ENCODE results near the gene SNX33. TPM values are rescaled to one million over a fixed set of nuclear protein-coding genes. Genes with fewer than 3 reads are reported as not detected.

SNX33 gene
- total and polyA plus RNA-seq, 2 donors (not counting 1 experiment from before 2014, with no cell fraction given): 0.22 to 0.59 TPM

DNA sequence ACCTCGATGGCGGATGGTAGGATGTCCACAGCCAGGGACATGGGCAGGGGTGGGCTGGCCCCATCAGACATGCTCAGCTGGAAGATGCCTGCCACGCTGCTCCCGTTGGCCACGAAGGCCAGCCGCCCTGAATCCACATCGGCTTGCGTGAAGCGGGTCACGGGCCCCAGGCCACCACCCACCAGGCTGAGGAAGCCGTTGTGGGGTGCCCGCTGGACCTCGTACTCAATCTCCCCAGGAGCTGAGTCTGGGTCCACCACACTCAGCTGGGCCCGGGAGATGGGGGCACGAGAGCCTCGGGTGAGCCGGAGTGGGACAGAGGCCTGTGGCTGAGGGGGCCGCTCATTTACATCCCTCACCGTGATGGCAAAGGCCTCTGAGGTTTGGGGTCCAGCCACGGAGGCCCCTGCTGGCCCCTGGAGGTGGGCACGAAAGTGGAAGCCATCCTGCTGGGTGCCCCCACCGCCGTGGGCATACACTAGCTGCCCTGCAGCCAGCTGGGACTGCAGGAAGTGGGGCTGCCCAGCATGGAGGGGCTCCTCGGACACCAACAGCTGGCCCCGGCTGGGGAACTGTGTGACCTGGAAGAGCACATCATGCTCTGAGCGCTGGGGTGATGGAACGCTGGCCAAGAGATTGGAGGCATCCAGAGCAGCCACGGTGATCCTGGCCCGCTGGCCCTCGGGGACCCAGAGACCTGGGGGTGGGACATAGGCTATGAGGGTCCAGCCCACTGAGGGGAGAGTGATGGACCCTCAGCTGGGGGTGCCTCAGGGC is 29.2 kb downstream of the SNX33 start:
- Histone ChIP-seq H2AFZ (ENCODE audit: insufficient read depth, low read depth, low read length, poor library complexity, severe bottlenecking) (no peak overlapping the region), H4K20me1 (ENCODE audit: control insufficient read depth, insufficient read depth, low read length, poor library complexity, severe bottlenecking) (no peaks in the 10 kb centered on the region), H3K9me3 (ENCODE audit: control extremely low read depth in 1 of 3, control insufficient read depth in 2 of 3, insufficient read depth in 1 of 3, low read length in 2 of 3) (no peaks in the 10 kb centered on the region), H3K27ac (ENCODE audit: low read length in 2 of 2) (no peak overlapping the region), H3K4me1 (ENCODE audit: control insufficient read depth in 2 of 2, insufficient read depth in 2 of 2, low read length in 2 of 2) (no peaks in the 10 kb centered on the region), H3K27me3 (replicated peaks in 1 of 4; ENCODE audit: control extremely low read depth in 1 of 4, control insufficient read depth in 3 of 4, insufficient read depth in 4 of 4, low read length in 3 of 4) (no peaks in the 10 kb centered on the region), H3K36me3 (replicated peaks in 1 of 2; ENCODE audit: control extremely low read depth in 1 of 2, control insufficient read depth in 1 of 2, extremely low read depth in 1 of 2, insufficient read depth in 2 of 2, low read length in 1 of 2) (no peaks in the 10 kb centered on the region), H3K9ac (ENCODE audit: low read length) (no peak overlapping the region), H3K4me2 (replicated peaks; ENCODE audit: low read depth, low read length, poor library complexity, severe bottlenecking) (no peak overlapping the region), H3K4me3 (ENCODE audit: control extremely low read depth in 1 of 5, extremely low read depth in 1 of 5, insufficient read depth in 1 of 5, low read depth in 2 of 5, low read length in 4 of 5) (no peak overlapping the region), H3K79me2 (ENCODE audit: control insufficient read depth, insufficient read depth, low read length) (no peaks in the 10 kb centered on the region)
- Mint-ChIP-seq H3K4me3 (no peak overlapping the region), H3K27ac (no peak overlapping the region), H3K4me1 (peaks cover 4% of the 10 kb centered on the region), H3K9me3 (ENCODE audit: insufficient read depth) (no peaks in the 10 kb centered on the region), H3K27me3 (no peaks in the 10 kb centered on the region)
- ATAC-seq (ENCODE audit: low read depth) (no peak), DNase-seq (no peak)
- 90% methylated on average over 29 of the region's 30 CpGs for WGBS (ENCODE audit: insufficient coverage)
- ChIA-PET CTCF (no interaction called here), POLR2A (no interaction called here)
- TF ChIP-seq CTCF (IDR thresholded peaks at IDR 0.05) (no peak), EZH2 (IDR thresholded peaks at IDR 0.05; ENCODE audit: borderline replicate concordance, insufficient read depth, low read depth, low read length, poor library complexity, severe bottlenecking) (no peak)
- intact Hi-C loops (cut with micrococcal nuclease): no loop called here
